NCI-H2196 (cell line): ENCODE results near the gene TMUB2.

Experiments
- DNase-seq: peaks from one replicate; lab custom pipeline; 2025; ENCODE audit not compliant: unreplicated experiment; lab: John Stamatoyannopoulos, UW

Gene TMUB2

GRCh38 chr17:44202756-44203155, 16.0 kb downstream of the TMUB2 start:
- no peak for DNase-seq

GRCh38 chr17:44203731-44204440, 17.1 kb downstream of the TMUB2 start:
- peak; percentile 60 for DNase-seq

- no peak for DNase-seq
Observed at GRCh38 chr17:44204441-44204882, 17.7 kb downstream of the TMUB2 start.

GRCh38 chr17:44205962-44206824, 19.4 kb downstream of the TMUB2 start:
- no peak for DNase-seq

GRCh38 chr17:44206825-44207155, 20.0 kb downstream of the TMUB2 start:
- no peak for DNase-seq

GRCh38 chr17:44207319-44207718, 20.5 kb downstream of the TMUB2 start:
- no peak for DNase-seq

- no peak for DNase-seq
Observed at GRCh38 chr17:44207743-44208142, 21.0 kb downstream of the TMUB2 start.

GRCh38 chr17:44209786-44210341, 23.1 kb downstream of the TMUB2 start:
- DNase-seq = no peak

GRCh38 chr17:44210342-44211192, 23.8 kb downstream of the TMUB2 start:
- DNase-seq = no peak

GRCh38 chr17:44211281-44212265, 24.8 kb downstream of the TMUB2 start:
- DNase-seq = no peak

- DNase-seq = no peak
Observed at GRCh38 chr17:44212507-44213402, 26.0 kb downstream of the TMUB2 start.

GRCh38 chr17:44213403-44214229, 26.8 kb downstream of the TMUB2 start:
- DNase-seq = no peak

- no peak for DNase-seq
Observed at GRCh38 chr17:44214230-44214494, 27.4 kb downstream of the TMUB2 start.

- no peak for DNase-seq
Observed at GRCh38 chr17:44214896-44215295, 28.1 kb downstream of the TMUB2 start.

GRCh38 chr17:44216173-44216572, 29.4 kb downstream of the TMUB2 start:
- no peak for DNase-seq

GRCh38 chr17:44216694-44217093, 29.9 kb downstream of the TMUB2 start:
- no peak for DNase-seq

GRCh38 chr17:44217738-44218343, 31.1 kb downstream of the TMUB2 start:
- DNase-seq = no peak
